ENCODE data around the gene CDC42BPB. TPM values are rescaled to one million over a fixed set of nuclear protein-coding genes. Genes with fewer than 3 reads are reported as not detected.

Gene CDC42BPB
- total RNA-seq, 2 donors from 2014 or later, result 68.0 to 83.4 TPM

GRCh38 chr14:102969060-102969791 is 88.1 kb downstream of the CDC42BPB start:
- Histone ChIP-seq H3K27me3 (no peaks in the 10 kb centered on the region), H3K27ac (no peak overlapping the region), H3K4me1 (no peaks in the 10 kb centered on the region), H3K4me3 (no peak overlapping the region), H3K9me3 (no peaks in the 10 kb centered on the region), H3K36me3 (peaks cover 94% of the 10 kb centered on the region)
- TF ChIP-seq CTCF (IDR thresholded peaks at IDR 0.05), result no peak
- DNase-seq (ENCODE audit: low spot score), result no peak

GRCh38 chr14:102968306-102968705 is 89.0 kb downstream of the CDC42BPB start:
- H3K27ac ChIP-seq, result no peak overlapping the region
- no peaks in the 10 kb centered on the region for H3K4me1 ChIP-seq
- no peak overlapping the region for H3K4me3 ChIP-seq
- no peak for TF ChIP-seq CTCF (IDR thresholded peaks at IDR 0.05)
- H3K36me3 ChIP-seq, result peaks cover 94% of the 10 kb centered on the region
- no peak for DNase-seq (ENCODE audit: low spot score)
- H3K27me3 ChIP-seq, result no peaks in the 10 kb centered on the region
- H3K9me3 ChIP-seq, result no peaks in the 10 kb centered on the region

GRCh38 chr14:102967506-102967795 is 89.9 kb downstream of the CDC42BPB start:
- TF ChIP-seq CTCF (IDR thresholded peaks at IDR 0.05), result no peak
- Histone ChIP-seq H3K4me3 (no peak overlapping the region), H3K9me3 (no peaks in the 10 kb centered on the region), H3K27me3 (no peaks in the 10 kb centered on the region), H3K27ac (no peak overlapping the region), H3K4me1 (no peaks in the 10 kb centered on the region), H3K36me3 (peaks cover 95% of the 10 kb centered on the region)
- DNase-seq (ENCODE audit: low spot score), result no peak

GRCh38 chr14:102966681-102967505 is 90.5 kb downstream of the CDC42BPB start:
- Histone ChIP-seq H3K36me3 (peaks cover 95% of the 10 kb centered on the region), H3K27ac (no peak overlapping the region), H3K4me3 (no peak overlapping the region), H3K27me3 (no peaks in the 10 kb centered on the region), H3K9me3 (no peaks in the 10 kb centered on the region), H3K4me1 (no peaks in the 10 kb centered on the region)
- no peak for TF ChIP-seq CTCF (IDR thresholded peaks at IDR 0.05)
- no peak for DNase-seq (ENCODE audit: low spot score)

GRCh38 chr14:102965971-102966655 is 91.2 kb downstream of the CDC42BPB start:
- no peaks in the 10 kb centered on the region for H3K27me3 ChIP-seq
- no peak for TF ChIP-seq CTCF (IDR thresholded peaks at IDR 0.05)
- H3K4me1 ChIP-seq, result no peaks in the 10 kb centered on the region
- H3K4me3 ChIP-seq, result no peak overlapping the region
- no peak for DNase-seq (ENCODE audit: low spot score)
- no peak overlapping the region for H3K27ac ChIP-seq
- no peaks in the 10 kb centered on the region for H3K9me3 ChIP-seq
- peaks cover 95% of the 10 kb centered on the region for H3K36me3 ChIP-seq
